Heart left ventricle (tissue), 16 donors: ENCODE data around the gene SLC12A3. TPM values are rescaled to one million over a fixed set of nuclear protein-coding genes. Genes with fewer than 3 reads are reported as not detected.

Source experiments
- ATAC-seq, 4 donors: fragments of 200-7000 bp; cut with Tn5 transposase; one replicate each; pipeline ENCODE4 v1.9.1; 2020 to 2022; ENCODE audit warnings: moderate library complexity in 4 of 4, mild to moderate bottlenecking in 3 of 4, moderate number of reproducible peaks in 1 of 4
- DNase-seq, 5 donors: peaks; one replicate each; pipeline ENCODE4 v3.0.0-alpha.2; 2020
- H3K27ac ChIP-seq, 12 donors: fragments of 200-600 bp; sonication (generic) in 4 of 12; one replicate each; pipeline versions ENCODE4 v1.5.0 to v1.8.0; 2016 to 2022; ENCODE audit warnings: mild to moderate bottlenecking in 2 of 12
- H3K27me3 ChIP-seq, 9 donors: fragments of 200-600 bp; sonication (generic) in 2 of 9; one replicate each; pipeline versions ENCODE4 v1.5.1 to v1.8.0; 2016 to 2022; ENCODE audit warnings: mild to moderate bottlenecking in 3 of 9
- H3K36me3 ChIP-seq, 9 donors: fragments of 200-600 bp; sonication (generic) in 2 of 9; one replicate each; pipeline versions ENCODE4 v1.5.0 to v1.8.0; 2018 to 2022; ENCODE audit warnings: mild to moderate bottlenecking in 2 of 9
- H3K4me1 ChIP-seq, 12 donors: fragments of 200-600 bp; sonication (generic) in 4 of 12; one replicate each; pipeline versions ENCODE4 v1.5.0 to v1.8.0; 2016 to 2022; ENCODE audit warnings: mild to moderate bottlenecking in 3 of 12
- H3K4me3 ChIP-seq, 12 donors: fragments of 200-600 bp; sonication (generic) in 4 of 12; one replicate each; pipeline versions ENCODE4 v1.5.0 to v1.8.0; 2017 to 2022; ENCODE audit warnings: mild to moderate bottlenecking in 9 of 12, moderate library complexity in 4 of 12
- H3K9me3 ChIP-seq, 12 donors: fragments of 200-600 bp; sonication (generic) in 4 of 12; one replicate each; pipeline versions ENCODE4 v1.5.0 to v1.8.0; 2016 to 2022; ENCODE audit warnings: mild to moderate bottlenecking in 1 of 12
- CTCF ChIP-seq, 12 donors: fragments of 200-600 bp; sonication (generic) in 4 of 12; IDR thresholded peaks; one replicate each; pipeline versions ENCODE4 v1.5.0 to v1.8.0; 2018 to 2022; ENCODE audit warnings: antibody characterized with exemption in 12 of 12, mild to moderate bottlenecking in 5 of 12
- POLR2A ChIP-seq, 2 donors: fragments of 450-650 bp; IDR thresholded peaks; one replicate each; pipeline ENCODE4 v1.6.1; 2017; ENCODE audit warnings: antibody characterized with exemption in 2 of 2, mild to moderate bottlenecking in 2 of 2, moderate library complexity in 2 of 2
- WGBS, 4 donors: extraction: QIAGEN DNeasy Blood & Tissue Kit in 2 of 4; methylation state at CpG; one replicate each; pipeline versions ENCODE4 v1.1.5 to v1.1.7; 2013 to 2018; 5-methylcytosine and 5-hydroxymethylcytosine counted together
- intact Hi-C, 10 donors: fragments of 100-400 bp; cut with DNase I; formaldehyde crosslinking; loops; one replicate each; pipeline versions ENCODE4 v1.11.1 to v1.14.2; 2022
- polyA plus RNA-seq, 2 donors: library from polyadenylated mRNA; stranded (reverse); fragments of 200-250 nt; gene quantifications; one replicate each; pipeline ENCODE4 v1.2.3, GENCODE V29; 2013
- total RNA-seq, 9 donors: library from RNA; depleted of rRNA in 2 of 9; stranded (reverse); fragments of >200 nt in 2 of 9; fragmentation: NEBNext Ultra II Directional in 3 of 9; extraction: Animal tissue kit (Norgen Biotek cat#: 25700) in 3 of 9; gene quantifications; one replicate each; pipeline versions ENCODE4 v1.1.0 to v1.2.4, GENCODE V29; 2016 to 2023
- donor health status: ischemic (EF 13 %, LVEDD 7.1; RV severe dilation, severe dysfunction).
- donor health status: healthy with polysubstance abuse.
- donor health status: DM: no; HTN: yes; CAD: no.
- donor health status: DM: no; HTN: no; CAD: no.
- donor health status: ischemic (EF 25% LVEDD 6.9; RV normal size, moderate dysfunction).
- donor health status: ischemic (EF 25% LVEDD 5.7; RV mildly dilated, moderate dysfunction).
- donor health status: healthy.
- donor health status: DM: yes; HTN: yes; CAD: no.
- donor health status: ischemic (EF 35%, LVEDD 5.7; RV mildly dilated, moderate dysfunction).
- donor health status: nonischemic (EF 11% LVEDD 7.7; RV severe dilation, severe dysfunction).
- donor health status: DM: yes; HTN: yes; CAD: no.
- donor health status: PGD.
- donor health status: ischemic (EF 29% LVEDD 5.4; RV normal size, mild dysfunction).
- donor health status: nonischemic (EF 23%, LVEDD 6.1; RV moderate dilation, normal function).

Gene SLC12A3
- total and polyA plus RNA-seq, 11 donors, result 0.08 TPM; not detected in 10

DNA sequence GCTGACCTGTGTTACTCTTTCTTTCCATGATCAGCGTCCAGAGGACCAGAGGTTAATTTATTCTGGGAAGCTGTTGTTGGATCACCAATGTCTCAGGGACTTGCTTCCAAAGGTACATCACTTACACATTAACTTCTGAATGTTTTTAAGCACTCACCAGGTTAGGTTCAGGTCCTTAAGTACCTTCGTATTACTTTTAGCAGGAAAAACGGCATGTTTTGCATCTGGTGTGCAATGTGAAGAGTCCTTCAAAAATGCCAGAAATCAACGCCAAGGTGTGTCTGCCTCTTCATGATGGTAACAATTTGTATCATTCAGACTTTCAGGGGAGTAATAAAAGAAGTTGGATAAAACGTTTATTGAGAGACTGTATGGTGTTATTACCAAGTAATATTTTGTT, 70.2 kb downstream of the SLC12A3 start:
- TF ChIP-seq POLR2A (IDR thresholded peaks at IDR 0.05), result no peak
- no peak for TF ChIP-seq CTCF (IDR thresholded peaks at IDR 0.05)
- peak overlapping the region in 4 of 12 donors; percentile 7 to 100 (median 99) for H3K27ac ChIP-seq
- H3K36me3 ChIP-seq, result peaks cover 0 to 65% (median 52%) of the 10 kb centered on the region in 9 donors
- no peaks in the 10 kb centered on the region for H3K9me3 ChIP-seq
- H3K4me1 ChIP-seq, result peaks cover 0 to 71% (median 48%) of the 10 kb centered on the region in 12 donors
- intact Hi-C loops, result loop anchor here in 2 of 10 donors (10.0 kb wide), 1 partner anchor 70 kb away; the partner anchor contains the start of gene SLC12A3 (in 2 of the 2)
- no peaks in the 10 kb centered on the region for H3K27me3 ChIP-seq
- peak overlapping the region in 10 of 12 donors; percentile 64 to 100 (median 92) for H3K4me3 ChIP-seq
- no peak for ATAC-seq
- no peak for DNase-seq
- WGBS, 4 donors, result 25 to 42% (median 28%) methylated on average over 5 of the region's 5 CpGs

GRCh38 chr16:56936491-56936890, 71.5 kb downstream of the SLC12A3 start:
- no peak for DNase-seq
- Histone ChIP-seq H3K36me3 (peaks cover 0 to 78% (median 65%) of the 10 kb centered on the region in 9 donors), H3K4me1 (peaks cover 0 to 67% (median 44%) of the 10 kb centered on the region in 12 donors), H3K9me3 (no peaks in the 10 kb centered on the region), H3K27me3 (no peaks in the 10 kb centered on the region), H3K4me3 (peak overlapping the region in 3 of 12 donors; percentile 0 to 100 (median 1)), H3K27ac (peak overlapping the region in 2 of 12 donors; percentile 3 to 4)
- intact Hi-C loops, result loop anchor here in 2 of 10 donors (10.0 kb wide), 1 partner anchor 72 kb away; the partner anchor contains the start of gene SLC12A3 (in 2 of the 2)
- no peak for TF ChIP-seq CTCF (IDR thresholded peaks at IDR 0.05)
- TF ChIP-seq POLR2A (IDR thresholded peaks at IDR 0.05), result no peak
- ATAC-seq, result no peak
- 56 to 64% (median 61%) methylated on average over 5 of the region's 5 CpGs for WGBS, 4 donors

- Histone ChIP-seq H3K4me3 (no peak overlapping the region), H3K4me1 (peaks cover 0 to 66% (median 43%) of the 10 kb centered on the region in 12 donors), H3K27ac (peak overlapping the region in 1 of 12 donors; percentile 4), H3K36me3 (peaks cover 0 to 82% (median 70%) of the 10 kb centered on the region in 9 donors), H3K9me3 (no peaks in the 10 kb centered on the region), H3K27me3 (no peaks in the 10 kb centered on the region)
- intact Hi-C loops, result loop anchor here in 2 of 10 donors (10.0 kb wide), 1 partner anchor 72 kb away; the partner anchor contains the start of gene SLC12A3 (in 2 of the 2)
- 69 to 85% (median 75%) methylated on average over 5 of the region's 5 CpGs for WGBS, 4 donors
- no peak for DNase-seq
- no peak for TF ChIP-seq POLR2A (IDR thresholded peaks at IDR 0.05)
- no peak for TF ChIP-seq CTCF (IDR thresholded peaks at IDR 0.05)
- no peak for ATAC-seq
These were observed 71.9 kb downstream of the SLC12A3 start for GRCh38 chr16:56936950-56937349.

DNA sequence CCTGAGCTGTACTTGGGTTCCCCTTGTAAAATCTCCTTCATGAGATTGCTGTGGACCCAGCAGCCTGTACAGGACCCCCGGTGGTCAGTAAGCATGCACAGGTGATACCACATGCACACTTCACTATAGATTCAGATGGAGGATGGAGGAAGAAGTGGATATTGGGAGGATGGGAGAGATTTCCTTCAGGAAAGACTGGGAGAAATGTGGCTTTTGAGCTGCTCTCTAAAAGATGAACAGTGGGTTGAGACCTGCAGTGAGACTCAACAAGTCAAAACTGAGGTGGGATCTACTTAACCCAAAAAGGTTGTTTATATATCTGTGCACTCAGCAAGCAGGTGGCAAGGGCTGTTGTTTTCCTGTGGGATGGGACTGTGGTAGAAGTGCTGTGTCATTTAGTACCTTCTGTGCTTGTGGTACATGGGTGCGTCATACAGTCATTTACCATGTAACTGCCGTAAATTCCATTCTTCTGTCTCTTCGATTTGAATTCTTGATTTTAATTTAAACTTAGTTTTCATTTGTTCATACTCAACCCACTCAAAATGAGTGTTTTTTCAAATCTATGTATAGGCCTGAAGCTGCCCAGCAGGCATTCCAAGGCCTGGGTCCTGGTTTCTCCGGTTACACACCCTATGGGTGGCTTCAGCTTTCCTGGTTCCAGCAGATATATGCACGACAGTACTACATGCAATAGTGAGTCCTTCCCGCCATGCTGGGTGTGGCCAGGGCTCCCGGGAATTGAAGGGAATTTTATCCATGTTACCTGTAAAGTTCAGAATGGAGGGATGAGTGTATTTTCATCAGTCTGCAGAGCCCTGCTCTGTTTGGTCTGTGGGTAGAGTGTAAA, 73.9 kb downstream of the SLC12A3 start:
- intact Hi-C loops, result loop anchor here in 2 of 10 donors (10.0 kb wide), 1 partner anchor 74 kb away; the partner anchor contains the start of gene SLC12A3 (in 2 of the 2)
- Histone ChIP-seq H3K36me3 (peaks cover 0 to 100% (median 89%) of the 10 kb centered on the region in 9 donors), H3K4me3 (no peak overlapping the region), H3K27me3 (no peaks in the 10 kb centered on the region), H3K27ac (peak overlapping the region in 1 of 12 donors; percentile 45), H3K9me3 (no peaks in the 10 kb centered on the region), H3K4me1 (peaks cover 0 to 61% (median 41%) of the 10 kb centered on the region in 12 donors)
- 82 to 84% (median 82%) methylated on average over 8 of the region's 8 CpGs for WGBS, 4 donors
- peak in 1 of 4 donors; percentile 19 for ATAC-seq
- no peak for DNase-seq
- TF ChIP-seq CTCF (IDR thresholded peaks at IDR 0.05) (no peak), POLR2A (IDR thresholded peaks at IDR 0.05) (no peak)
